AG10803 (cell line): ENCODE data around the gene CHRNE.
"Not testable (repeated sequence)": the region's sequence is repeated elsewhere in the genome, so short reads cannot be mapped to it uniquely, and the experiment has no call there.

Source experiments
- DNase-seq: peaks from one replicate; pipeline ENCODE4 v3.0.0; 2010; ENCODE audit warnings: low read depth
- H3K4me3 ChIP-seq: 2 replicates; pipeline ENCODE4 v1.5.1; 2011; ENCODE audit warnings: mild to moderate bottlenecking, low read length, control low read depth
- CTCF ChIP-seq: conservative IDR thresholded peaks from 2 replicates; pipeline ENCODE4 v1.5.1; 2011; ENCODE audit warnings: mild to moderate bottlenecking, low read length, control low read depth, inconsistent platforms

CHRNE gene

GRCh38 chr17:4881761-4882555 lies 20.9 kb downstream of the CHRNE start:
- no peak for DNase-seq
- peak; percentile 65 for TF ChIP-seq CTCF
- no peak overlapping the region for H3K4me3 ChIP-seq

- no peak overlapping the region for H3K4me3 ChIP-seq
- no peak for TF ChIP-seq CTCF
- no peak for DNase-seq
Observed at GRCh38 chr17:4880857-4881256, 22.0 kb downstream of the CHRNE start.

- no peak for DNase-seq
- no peak overlapping the region for H3K4me3 ChIP-seq
- no peak for TF ChIP-seq CTCF
Observed at GRCh38 chr17:4879601-4880000, 23.3 kb downstream of the CHRNE start.

- TF ChIP-seq CTCF, result no peak
- no peak for DNase-seq
- H3K4me3 ChIP-seq, result no peak overlapping the region
Observed at GRCh38 chr17:4877089-4877488, 25.8 kb downstream of the CHRNE start.

GRCh38 chr17:4872786-4873185 lies 30.1 kb downstream of the CHRNE start:
- TF ChIP-seq CTCF, result no peak
- no peak overlapping the region for H3K4me3 ChIP-seq
- DNase-seq, result no peak

- TF ChIP-seq CTCF, result no peak
- DNase-seq, result no peak
- H3K4me3 ChIP-seq, result no peak overlapping the region
Observed at GRCh38 chr17:4870855-4871254, 32.0 kb downstream of the CHRNE start.

GRCh38 chr17:4869058-4869998 lies 33.6 kb downstream of the CHRNE start:
- H3K4me3 ChIP-seq, DNase-seq: not testable (repeated sequence)

GRCh38 chr17:4867535-4867934 lies 35.4 kb downstream of the CHRNE start:
- H3K4me3 ChIP-seq, DNase-seq: not testable (repeated sequence)
